GM19240 (cell line): Measurements from ENCODE around the gene ADRM1.

ENCODE experiments used
- DNase-seq: peaks from one replicate; pipeline ENCODE4 v3.0.0; 2011; ENCODE audit warnings: low spot score; ENCODE audit not compliant: insufficient read length

Gene ADRM1

DNA sequence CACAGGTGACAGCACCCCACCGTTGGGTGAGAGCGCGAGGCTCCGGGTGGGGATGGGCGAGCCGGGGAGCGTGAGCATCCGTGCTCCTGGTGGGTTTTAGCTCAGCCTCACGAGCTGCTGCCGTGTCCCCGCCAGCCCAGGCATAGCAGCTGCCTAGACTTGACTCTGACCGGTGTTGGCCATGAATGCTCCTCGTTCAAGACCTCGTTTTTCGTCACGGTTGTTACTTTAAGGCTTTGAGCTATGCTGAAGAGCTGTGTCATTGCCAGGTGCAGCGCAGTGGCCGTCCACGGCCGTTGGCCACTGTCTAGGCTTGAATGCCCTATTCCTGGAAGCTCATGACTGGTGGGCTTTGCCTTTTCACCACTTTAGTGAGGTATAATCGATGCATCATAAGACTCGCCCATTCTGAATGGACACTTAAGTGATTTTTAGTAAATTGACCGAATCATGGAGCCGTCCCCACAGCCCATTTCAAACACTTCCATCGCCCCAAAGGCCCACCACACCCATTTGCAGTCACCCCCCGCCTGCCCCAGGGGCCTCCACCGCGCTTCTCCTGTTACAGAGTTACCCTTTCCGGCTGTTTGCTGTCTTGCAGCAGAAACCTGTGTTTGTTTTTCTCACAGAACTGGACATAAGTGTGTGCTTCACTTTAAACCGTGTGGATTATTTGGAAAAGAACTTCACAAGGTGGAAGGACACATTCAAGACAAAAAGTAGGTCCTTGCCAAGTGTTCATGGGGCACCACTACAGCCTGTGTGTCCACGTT lies 21.4 kb upstream of the ADRM1 start:
- no peak for DNase-seq

DNA sequence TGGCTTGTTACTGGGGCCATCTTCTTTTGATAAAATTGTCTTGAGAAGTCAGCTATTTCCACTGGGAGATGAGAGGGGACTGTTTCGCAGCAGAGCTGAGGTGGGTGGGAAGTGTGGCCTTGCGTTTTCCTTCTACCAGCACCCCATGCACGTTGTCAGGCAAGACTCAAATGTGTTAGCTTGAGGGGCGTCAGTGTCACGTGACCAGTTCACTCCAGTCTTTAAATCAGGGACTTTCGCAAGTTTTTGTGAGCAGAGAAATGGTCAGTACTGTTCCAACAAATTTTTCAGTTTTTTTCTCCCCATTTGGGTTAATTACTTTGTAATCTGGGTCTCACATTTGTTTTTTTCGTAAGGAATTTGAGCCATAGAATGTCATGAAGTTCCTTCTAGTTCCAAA lies 20.7 kb upstream of the ADRM1 start:
- DNase-seq = no peak

DNA sequence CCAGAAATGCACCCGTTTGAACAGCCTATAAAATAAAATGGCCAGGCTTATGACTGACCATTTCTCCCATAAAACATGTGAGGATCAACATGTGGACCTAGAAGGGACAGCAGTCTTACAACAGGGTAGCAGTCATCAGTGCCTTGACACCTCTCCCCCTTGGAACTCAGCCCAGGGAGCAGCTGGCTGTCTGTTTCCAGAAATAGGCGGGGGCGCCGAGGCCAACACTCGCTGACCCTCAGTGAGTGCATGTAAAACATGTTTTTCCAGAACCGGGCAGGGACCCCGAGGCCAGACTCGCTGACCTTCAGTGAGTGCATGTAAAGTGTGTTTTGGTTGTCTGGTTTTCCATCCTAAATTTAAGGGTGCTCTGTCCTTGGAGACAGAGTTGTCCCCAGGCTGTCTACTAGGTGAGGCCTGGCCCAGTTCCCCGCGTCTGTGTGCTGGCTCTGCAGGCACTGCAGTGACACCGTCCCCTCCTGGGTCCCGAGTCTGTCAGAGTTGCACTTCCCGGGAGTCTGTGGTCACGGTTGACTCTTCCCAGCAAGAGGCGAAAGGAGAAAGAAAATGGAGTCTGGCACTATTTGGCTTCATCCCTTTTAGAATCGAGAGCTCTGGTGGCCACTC lies 19.8 kb upstream of the ADRM1 start:
- no peak for DNase-seq

- DNase-seq = no peak
Measured at GRCh38 chr20:62284448-62284847, 18.3 kb upstream of the ADRM1 start.

DNA sequence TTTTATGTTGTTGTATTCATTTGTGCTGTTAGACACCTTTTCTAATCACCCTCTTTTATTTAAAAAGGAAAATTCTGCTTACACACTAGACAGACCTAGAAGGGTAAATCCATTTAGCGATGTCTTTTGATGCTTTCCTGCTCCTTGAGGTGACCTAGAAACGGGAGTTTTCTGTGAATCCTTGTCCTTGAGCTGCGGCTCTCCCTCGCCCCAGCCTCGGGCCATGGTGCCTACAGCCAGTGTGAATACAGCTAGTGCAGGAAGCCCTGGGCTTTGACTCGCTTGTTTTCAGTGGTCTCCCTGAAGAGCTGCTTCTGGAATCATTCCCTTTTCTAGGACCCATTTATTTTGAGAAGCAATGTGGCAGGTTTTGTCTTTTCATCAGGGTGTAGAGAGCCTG lies 17.6 kb upstream of the ADRM1 start:
- no peak for DNase-seq

DNA sequence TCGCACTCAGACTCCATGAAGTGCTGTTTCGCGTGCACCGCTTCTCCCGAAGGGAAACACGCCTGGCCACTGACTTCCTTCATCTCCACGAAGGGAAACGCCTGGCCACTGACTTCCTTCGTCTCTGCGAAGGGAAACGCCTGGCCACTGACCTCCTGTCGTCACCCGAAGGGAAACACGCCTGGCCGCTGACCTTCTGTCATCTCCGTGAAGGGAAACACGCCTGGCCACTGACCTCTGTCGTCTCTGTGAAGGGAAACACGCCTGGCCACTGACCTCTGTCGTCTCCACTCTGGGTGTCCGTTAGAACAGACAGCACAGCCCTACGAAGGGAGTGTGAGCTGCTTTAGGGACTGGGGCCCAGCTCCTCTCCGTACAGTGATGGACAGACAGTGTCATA lies 17.1 kb upstream of the ADRM1 start:
- no peak for DNase-seq

DNA sequence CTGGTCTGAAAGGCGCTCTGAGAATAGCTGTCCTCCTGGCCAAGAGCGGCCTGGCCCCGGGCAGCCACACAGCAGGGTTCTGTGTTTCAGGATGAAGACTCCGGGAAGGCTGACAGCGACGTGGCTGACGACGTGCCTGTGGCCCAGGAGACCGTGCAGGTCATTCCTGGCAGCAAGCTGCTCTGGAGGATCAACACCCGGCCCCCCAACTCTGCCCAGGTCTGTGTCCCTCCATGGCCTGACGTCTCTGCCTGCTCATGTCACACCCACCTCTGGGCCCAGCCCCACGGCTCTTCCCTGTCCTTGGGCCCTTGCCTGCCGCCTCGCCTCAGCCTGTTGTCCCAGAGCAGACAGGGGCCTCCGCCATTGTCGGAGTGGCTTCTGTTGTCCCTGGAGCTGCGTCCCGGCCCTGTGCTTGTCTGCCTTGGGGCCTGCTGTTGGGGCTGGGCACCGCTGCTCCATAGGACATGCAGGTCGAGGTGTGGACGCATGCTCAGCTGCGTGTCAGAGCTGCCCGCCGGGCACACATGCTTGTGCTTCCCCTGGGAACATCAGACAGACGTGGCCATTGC lies 16.2 kb upstream of the ADRM1 start:
- no peak for DNase-seq

GRCh38 chr20:62287129-62287528 lies 15.7 kb upstream of the ADRM1 start:
- DNase-seq = no peak

GRCh38 chr20:62287759-62288534 lies 14.8 kb upstream of the ADRM1 start:
- no peak for DNase-seq

- no peak for DNase-seq
Measured at GRCh38 chr20:62288535-62289105, 14.2 kb upstream of the ADRM1 start.

DNA sequence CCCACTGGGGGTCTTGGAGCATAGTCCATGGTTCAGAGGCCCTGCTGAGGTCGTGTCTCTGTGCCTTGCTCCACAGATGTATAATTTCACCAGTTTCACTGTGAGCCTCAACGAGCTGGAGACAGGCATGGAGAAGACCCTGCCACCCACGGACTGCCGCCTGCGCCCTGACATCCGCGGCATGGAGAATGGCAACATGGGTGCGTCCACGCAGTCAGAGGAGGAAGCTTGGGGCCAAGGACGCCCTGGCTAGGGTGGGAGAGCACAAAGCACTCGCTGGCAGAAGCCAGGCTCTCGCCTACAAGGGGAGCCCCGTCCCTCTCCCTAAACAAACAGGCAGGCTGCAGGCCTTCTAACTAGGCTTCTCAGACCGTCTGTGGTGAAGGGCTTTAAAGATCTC lies 13.7 kb upstream of the ADRM1 start:
- DNase-seq = no peak

DNA sequence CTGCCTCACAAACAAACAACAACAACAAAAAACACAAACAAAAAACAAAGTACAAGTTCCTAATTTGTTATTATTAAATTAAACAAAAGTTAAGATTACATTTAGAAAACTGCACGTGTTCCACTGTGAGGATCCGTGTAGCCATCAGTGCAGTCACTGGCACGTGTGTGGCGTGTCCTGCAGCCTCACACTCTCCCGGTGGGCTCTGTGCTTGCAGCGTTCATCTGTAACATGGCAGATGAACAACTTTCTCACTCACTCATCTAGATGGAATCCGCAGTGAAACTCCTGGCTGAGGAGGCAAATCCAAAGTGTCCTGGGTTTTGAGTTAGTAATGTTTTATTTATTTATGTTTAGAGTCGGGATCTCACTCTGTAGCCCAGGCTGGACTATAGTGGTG lies 12.9 kb upstream of the ADRM1 start:
- DNase-seq = no peak

DNA sequence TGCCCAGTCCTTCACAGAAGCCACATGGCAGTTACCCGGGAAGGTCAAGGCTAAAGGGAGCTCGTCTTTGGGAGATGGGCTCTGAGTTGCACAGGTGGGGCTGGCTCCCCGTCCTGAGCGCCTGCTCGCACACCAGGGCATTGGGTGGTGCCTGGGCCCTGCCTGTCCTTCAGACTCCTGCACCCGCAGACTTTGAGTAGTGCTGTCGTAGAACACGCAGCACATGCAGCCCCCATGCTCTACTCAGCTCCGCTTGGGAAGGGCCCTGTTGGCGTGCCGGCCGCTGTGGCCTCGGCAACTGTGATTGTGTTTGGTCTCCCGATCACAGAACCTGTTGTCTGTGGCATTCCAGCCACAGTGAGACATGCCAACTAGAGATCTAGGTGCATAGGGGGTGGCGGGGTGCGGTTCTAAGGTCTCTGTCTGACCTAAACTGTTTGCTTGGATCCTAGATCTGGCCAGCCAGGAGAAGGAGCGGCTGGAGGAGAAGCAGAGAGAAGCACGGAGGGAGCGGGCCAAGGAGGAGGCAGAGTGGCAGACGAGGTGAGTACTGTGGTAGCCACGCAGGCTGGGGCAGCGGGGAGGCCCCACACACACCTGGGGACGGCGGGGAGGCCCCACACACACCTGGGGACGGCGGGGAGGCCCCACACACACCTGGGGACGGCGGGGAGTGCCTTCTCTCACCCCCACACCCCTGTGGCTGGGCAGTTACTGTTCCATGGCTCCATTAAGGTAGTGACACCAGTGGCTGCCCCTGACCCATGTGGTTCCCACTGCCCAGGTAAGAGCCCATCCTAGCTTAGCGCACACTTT lies 11.3 kb upstream of the ADRM1 start:
- no peak for DNase-seq

DNA sequence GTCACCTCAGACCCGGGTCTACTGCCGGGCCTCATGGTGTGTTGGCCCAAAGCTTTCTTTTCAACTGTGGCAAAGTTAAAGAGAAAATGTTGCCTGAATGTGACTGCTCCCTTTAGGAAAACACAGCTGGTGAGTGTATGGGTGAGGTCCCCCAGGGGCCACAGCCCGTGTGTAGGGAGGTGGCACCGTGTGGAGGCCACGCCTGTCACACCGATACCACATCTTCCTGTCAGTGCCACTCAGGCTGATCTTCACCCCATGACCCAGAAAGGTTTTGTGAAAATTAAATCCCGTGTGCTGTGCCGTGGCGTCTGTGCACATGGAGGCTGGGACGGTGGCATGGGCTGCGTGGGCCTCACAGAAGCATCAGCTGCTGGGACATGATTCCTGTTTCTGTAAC lies 10.7 kb upstream of the ADRM1 start:
- DNase-seq = no peak

GRCh38 chr20:62293111-62293784 lies 9.5 kb upstream of the ADRM1 start:
- DNase-seq = no peak

GRCh38 chr20:62293946-62294345 lies 8.9 kb upstream of the ADRM1 start:
- DNase-seq = no peak

DNA sequence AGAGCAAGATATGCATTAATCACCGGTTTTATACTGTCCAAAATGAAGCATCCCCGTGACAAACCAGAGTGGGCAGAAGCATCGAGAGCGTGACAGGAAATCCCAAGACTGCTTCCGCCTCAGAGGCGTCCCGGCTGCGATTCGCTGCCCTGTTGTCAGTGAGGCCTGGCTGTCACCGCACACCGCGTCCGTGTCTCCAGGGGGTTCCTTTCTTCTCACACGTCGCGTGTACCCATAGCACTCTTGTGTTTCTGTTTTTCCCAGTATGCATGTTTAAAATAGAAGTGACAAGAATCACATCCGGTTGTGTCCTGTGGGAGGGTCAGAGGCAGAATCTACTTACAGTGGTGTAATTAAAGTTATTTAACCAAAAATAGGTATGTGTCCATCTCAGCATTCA lies 8.3 kb upstream of the ADRM1 start:
- no peak for DNase-seq

DNA sequence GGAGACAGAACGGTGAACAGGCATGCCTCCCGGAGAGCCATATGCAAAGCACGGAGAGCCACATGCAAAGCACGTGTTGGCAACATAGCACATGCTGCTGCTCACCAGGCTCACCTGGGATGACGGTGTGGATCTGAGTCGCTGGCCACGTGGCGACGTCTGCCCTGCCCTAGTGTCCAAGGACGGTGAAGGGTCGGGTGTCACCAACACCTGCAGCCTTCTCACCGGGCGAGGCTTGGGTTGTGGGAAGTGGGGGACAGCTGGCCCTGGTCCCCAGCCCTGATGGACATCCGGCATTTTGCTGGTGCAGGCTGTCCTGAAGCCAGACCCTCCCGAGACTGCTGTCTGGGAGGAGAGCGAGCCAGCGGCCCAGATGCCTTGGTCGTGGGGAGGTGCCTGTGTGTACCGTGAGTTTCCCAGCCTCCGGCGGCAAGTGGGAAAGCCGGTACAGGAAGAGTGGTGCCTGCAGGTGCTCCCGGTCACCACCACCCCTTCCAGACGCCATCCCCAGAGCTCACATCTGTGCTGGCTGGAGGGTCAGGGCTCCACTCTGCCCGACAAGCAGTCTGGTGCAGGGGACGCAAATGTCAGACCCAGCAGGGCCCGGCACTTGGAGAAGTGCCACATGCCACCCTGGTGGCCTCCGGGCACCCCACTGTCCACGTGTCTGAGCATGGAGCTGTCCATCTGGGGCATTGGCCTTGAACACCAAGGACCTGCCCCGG lies 5.9 kb upstream of the ADRM1 start:
- no peak for DNase-seq

DNA sequence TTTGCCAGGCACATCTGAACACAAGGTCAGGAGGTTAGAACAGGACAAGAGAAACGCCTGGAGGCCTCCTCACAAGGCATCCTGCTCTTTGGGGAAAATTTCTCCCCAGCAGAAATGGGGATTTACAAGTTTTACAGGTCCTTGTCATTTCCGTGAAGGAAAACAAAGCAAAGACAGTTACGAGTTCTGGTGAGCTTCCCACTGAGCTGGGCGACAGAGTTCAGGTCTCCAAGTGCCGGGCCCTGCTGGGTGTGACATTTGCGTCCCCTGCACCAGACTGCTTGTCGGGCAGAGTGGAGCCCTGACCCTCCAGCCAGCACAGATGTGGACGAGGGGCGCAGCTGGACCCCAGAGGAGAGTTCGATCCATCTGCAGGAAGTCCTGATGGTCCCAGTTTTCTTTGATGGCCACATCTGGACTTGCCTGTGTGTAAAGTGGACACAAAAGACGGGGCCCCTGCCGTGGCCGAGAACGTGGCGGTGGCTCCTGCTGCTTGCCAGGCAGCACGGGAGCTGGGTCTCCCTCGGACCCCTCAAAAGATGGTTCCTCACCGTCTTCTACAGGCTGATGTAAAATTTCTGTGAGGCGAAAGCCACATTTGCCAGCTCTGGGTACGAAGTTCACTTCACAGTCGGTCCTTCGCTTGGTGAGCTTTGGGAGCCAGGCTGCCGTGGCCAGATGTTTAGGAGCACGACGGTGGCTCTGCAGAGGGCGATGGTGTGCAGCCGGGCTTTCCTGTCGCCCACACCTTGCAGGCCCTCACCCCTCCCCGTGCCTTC lies 5.2 kb upstream of the ADRM1 start:
- DNase-seq = no peak
